GM18508 (cell line): ENCODE data around the gene WDR36.

Source experiments
- ATAC-seq: cut with Tn5 transposase; IDR thresholded peaks from one replicate; pipeline ENCODE4 v1.9.1; 2021; ENCODE audit warnings: moderate number of reproducible peaks; ENCODE audit not compliant: insufficient read depth, unreplicated experiment

The WDR36 gene

DNA sequence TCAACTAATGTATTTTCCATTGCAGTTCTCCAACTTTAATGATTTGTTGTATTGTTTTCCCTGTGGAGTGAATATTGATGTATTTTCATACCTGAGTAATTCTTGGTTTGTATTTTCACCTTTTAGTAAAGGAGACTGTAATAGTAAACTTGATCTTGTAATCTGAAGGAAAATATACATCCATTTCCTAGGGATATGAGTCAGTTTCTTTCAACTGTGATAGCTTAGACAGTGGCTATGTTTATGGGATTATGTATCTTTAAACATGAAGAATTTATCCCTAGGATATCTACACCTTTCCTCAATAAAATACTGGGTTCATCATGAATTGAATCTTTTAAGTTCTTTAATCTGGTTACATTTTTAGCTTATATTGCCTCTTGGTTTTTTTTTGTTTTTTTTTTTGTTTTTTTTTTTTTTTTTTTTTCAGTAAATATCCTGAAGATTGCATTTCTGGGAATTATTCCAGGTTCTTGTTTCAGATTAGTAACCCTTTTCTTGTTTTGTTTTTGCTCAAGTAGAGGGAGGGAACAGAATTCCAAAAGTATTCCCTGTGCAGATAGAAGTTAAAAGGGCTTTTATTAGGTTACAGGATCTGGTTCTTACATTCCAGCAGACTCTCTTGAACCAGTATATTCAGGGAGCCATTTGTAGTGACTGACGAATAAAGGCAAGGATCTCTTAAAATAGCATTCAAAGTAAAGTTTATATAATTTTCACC lies 7.1 kb downstream of the WDR36 start:
- ATAC-seq = no peak

DNA sequence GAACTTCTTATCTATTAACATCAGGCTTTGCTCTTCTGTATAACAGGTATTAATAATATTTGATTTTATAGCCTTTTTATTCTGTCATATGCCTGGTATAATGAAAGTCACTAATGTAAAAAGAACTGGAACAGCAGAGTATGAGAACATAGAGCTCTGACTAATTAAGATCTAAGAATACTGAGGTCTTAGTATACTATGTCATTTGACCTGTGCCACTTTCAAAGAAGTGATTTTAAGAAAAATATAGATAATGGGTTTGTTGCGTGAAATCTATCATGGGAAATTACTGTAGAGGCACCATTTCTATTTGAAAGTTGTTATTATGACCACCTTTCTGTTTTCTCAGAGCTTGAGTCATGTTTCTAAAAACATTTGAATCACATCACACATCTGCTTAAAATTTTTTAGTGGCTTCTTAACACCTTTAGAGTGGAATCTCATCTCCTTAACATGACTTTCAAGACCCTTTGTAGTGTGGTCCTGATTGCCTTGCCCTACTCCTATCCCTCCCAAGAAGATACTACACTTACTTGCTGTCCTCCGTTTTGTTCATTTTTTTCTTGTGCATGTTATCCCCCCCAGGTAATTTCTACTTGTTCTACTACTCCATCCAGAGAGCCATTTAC lies 14.3 kb downstream of the WDR36 start:
- ATAC-seq = no peak

DNA sequence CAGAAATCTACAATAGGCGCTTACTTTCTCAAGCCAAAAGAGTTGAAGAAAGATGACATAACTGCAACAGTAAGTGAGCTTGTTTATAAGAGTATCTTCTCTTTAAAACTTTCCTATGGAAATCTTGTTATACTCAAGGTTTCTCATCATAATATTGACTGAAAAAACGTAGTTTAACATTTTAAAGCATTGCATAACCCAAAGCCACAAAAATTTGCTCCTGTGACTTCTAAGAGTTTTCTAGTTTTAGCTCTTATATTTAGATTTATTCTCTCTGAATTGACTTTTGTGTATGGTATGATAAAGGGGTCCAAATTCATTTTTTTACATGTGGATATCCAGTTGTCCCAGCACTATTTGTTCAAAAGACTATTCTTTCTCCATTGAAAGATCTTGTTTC lies 15.2 kb downstream of the WDR36 start:
- no peak for ATAC-seq

DNA sequence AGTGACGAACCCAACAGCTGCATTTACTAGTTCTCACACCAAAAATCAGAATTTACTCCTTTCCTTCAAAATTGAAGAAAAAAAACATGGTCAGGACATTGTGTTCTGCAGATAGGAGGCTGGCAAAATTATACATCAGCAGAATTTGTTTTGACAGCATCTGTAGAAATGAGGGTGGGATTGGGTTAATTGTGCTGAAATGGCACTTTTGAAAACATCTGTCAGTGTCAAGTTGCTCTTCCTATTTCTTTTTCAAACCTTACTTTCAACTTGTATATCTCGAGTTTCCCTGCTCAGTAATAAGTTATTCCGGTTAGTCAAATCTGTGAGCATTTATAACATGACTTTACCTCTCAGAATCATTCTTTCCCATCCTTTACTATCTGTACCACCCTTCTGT lies 19.8 kb downstream of the WDR36 start:
- no peak for ATAC-seq

DNA sequence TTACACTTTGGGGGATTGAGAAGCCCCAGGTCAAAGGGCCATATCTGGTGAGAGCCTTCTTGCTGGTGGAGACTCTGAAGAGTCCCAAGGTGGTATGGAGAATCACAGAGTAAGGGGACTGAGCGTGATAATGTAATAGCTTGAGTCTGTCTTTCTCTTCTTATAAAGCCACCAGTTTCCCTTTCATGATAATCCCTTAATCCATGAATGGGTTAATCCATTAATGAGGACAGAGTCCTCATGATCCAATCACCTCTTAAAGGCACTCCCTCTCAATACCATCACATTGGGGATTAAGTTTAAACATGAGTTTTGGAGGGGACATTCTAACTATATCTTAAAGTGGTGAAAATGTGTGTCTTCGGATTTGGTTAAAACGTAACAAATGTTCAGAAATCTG lies 21.5 kb downstream of the WDR36 start:
- ATAC-seq = no peak

DNA sequence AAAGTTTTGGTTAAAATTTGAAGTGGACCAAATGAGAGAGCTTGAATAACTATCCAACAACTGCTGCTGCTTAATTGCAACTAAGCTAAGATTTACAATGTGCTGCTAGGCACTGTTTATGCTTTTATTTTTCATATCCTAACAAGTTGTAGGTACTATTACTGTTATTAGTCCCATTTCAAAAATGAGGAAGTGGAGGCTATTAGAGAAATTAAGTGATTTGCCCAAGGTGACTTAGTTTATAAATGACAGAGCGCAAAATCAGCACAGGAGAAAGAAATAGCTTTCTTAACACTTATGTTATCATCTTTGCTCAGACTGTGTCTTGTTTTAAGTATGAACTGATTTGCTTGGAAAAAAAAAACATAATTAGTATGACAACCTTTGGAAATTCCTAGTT lies 23.1 kb downstream of the WDR36 start:
- no peak for ATAC-seq

DNA sequence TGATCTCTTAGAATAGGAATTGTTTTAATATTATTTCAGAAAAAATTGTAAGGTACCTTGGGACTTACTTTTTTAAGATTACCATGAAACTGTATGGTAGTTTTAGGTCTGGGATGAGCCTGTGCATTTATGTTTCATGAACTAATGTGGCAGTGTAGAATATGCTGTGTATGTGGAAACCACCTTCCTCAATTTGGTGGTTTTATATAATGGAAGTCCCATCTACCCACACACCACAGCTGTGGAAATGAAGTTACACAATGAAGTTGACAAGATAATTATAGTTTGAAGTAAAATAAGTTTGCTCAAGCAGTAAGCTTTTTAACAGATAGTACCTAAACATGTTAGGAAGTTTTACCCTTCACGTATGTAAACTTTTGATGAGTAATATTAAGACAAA lies 24.4 kb downstream of the WDR36 start:
- ATAC-seq = no peak

DNA sequence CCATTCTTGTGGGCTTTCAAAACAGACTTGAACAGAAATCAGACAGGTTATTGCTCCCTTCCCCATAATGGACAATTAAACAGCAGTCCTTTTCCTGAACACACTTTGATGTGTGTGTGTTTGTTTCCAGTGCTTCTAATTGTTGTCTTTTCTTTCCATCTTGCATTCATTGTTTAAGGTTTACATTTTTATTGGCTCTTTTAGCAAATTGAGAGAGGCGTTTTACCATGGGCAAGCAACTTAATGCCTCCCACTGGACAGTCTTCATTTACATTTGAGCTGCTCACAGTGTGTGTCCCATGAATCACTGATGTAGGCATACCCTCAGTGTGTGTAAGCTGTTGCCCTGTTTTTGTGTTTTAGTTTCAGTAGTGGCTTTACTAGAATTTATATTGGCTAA lies 25.0 kb downstream of the WDR36 start:
- no peak for ATAC-seq

DNA sequence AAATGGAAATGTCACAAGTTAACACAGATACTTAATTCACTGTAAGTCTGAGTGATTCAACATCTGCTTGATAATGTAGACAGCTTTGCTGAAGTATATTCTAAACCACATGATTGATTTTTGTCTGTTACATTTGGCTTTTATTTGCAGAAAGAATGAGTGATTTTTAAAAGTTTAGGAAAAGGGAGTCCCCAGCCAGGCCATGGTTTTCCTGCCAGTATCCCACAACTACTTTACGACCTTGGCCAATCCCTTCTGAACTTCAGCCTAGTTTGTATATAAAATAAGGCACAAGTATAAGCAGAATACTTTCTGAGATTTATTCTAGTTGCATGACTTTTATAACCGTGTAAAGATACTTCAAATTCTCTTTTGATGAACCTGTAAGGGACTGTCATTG lies 27.1 kb downstream of the WDR36 start:
- ATAC-seq = no peak

DNA sequence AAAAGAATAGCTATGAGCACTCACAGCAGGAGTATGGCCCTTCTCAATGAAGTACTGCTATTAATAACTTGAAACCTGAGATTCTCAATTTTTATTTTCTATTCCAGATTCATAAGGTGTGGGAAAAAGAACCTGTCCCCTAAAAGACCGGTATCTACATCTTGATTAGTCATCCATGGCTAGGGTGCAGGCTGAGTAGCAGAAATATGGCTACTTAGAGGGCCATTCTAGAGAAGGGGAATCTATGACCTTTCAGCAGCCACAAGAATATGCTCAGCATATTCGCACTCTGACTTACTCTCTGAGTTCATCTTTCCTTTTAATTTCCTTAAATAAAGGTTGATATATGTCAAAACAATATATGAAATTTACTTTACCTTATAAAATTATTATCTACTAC lies 27.7 kb downstream of the WDR36 start:
- ATAC-seq = no peak

DNA sequence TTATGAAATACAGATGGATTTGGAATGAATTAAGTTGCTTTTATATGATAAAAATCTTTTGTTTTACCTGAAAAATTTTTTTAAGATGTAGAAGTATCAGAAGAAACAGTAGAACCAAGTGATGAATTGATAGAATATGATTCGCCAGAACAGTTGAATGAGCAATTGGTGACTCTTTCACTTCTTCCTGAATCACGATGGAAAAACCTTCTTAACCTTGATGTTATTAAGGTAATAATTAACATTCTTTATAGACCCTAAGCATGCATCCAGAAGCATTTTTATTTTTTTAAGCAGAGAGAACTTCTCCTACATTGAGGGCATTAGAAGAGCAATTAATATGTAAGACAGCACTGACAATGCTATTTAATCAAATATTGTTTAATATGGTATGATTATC lies 28.8 kb downstream of the WDR36 start:
- ATAC-seq = no peak

DNA sequence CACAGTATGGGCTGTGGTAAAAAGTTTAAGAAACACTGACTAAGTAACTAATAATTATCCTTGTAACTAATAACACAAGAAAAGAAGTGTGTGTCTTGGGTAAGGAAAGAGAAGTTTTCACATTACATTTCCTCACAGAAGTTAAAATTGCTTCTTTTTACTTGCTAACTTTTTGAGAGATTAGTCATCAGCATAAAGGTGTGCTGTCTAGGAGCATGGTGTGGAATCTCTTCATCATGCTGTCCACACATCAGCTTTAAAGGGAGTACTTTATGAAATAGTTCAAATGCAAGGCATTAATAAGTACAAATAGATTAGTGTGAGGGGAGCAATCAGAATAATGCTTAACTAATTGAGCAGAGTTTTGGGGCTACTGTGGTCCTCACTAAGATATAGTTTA lies 29.8 kb downstream of the WDR36 start:
- ATAC-seq = no peak

DNA sequence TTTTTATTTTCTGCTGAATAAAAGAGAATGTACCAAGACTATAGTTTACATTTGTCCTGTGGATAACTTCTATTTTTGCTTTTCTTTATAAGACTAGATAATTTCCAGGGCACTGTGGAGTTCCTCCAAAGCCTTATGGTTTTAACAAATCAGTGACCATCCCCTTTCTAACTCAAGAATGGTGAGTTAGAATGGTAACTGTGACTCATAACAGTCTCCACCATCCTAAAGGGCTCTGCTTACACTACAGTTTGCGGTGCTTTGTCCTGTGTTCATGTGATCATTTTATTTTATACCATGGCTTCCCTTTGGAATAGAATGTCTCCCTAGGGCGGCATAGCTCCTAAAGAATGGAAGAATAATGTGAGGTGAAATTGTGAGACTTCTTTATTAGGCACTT lies 30.2 kb downstream of the WDR36 start:
- no peak for ATAC-seq

DNA sequence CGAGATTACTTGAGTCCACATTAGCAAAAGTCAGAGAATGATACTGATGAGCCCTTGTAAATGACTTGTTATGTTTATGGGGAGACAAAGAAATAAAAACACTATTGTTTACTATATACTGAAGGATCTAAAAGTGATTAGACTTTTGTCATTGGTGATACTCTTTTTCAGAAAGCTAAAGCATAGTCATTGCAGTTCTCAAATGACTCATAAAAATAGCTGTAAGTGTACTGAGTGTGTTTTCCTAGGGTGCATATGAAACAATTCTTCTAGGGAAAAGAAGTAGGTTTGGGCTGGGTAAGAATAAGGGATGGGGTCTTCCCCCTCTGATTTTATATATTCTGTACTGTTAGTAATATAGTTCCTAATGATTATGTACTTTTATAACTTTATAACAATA lies 32.6 kb downstream of the WDR36 start:
- no peak for ATAC-seq

DNA sequence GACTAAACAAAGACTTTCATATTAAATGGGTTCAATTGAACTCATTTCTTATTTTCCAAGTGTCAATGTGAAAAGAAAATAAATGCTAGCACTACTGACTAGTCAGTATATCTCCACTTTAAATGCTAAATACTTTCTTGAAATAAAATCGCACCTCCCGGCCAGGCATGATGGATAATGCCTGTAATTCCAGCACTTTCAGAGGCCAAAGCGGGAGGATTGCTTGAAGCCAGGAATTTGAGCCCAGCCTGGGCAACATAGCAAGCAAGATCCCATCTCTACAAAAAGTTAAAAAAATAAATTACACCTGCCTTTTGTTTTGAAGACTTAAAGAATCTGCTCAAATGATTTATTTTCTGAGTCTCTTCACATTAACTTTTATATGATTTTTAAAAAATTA lies 34.7 kb downstream of the WDR36 start:
- no peak for ATAC-seq

DNA sequence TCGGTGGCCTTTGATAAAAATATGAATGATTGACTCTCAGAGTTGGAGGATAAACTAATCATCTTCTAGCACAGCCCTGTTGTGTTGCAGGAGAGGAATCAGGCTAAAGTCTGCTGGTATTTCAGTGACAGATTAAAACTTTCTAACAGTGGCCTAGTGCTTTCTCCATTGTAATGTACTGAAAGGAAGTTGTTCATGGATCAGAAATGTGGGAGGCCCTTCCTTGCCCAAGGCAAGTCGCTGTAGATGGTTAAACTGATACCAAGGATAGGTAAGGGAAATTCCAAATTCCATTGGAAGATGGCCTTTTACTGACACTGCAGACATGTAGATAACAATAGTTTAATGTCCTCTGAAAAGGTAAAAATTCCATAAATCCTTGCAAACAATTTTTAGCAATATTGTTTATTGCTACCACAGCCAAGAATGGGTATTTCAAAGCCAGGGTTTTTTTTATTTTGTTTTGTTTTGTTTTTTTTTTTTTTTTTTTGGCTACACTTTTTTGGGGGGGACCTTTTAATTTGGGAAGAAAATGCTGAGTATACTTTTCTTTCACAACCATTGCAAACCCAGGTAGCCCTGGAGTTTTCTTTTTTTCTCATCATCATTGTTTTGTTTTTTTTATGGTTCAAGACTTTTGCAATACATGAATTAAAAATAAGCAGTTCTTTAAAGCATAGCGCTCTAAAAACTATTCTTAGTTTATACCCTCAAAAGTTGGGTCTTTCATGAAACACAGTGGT lies 35.5 kb downstream of the WDR36 start:
- no peak for ATAC-seq

DNA sequence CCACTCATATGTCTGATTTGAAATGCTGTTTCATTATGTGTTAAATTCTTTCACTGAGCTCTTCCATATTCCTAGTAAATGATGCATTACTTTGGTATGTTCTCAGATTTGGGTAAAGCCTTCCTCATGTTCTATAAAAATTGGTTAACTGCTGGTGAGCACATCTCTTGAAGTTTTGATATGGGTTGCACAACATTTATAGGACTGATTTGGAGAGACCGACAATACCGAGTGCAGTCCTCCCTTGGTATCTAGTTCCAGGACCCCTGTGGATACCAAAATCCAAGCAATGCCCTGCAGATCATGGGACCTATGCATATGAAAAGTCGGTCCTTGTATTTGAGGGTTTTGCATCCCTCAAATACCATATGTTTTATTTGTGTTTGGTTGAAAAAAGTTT lies 37.8 kb downstream of the WDR36 start:
- ATAC-seq = no peak

DNA sequence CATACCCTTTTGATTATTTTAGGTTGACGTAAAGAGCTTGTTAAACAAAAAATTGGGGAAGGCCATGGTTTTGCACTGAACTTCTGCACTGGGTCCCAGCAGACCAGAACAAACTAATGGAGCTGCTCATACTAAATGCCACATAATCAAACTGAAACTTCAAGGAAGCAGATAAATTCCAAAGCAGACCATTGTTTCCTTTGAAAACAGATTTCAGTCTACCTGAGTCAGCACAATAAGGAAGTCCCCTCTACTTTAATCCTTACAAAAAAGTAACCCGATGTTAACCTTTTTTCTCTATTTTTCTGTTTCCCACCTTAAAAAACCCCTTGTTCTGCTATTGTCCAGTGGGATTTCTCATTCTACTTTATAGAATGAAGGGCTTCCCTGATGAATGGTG lies 39.2 kb downstream of the WDR36 start:
- no peak for ATAC-seq

DNA sequence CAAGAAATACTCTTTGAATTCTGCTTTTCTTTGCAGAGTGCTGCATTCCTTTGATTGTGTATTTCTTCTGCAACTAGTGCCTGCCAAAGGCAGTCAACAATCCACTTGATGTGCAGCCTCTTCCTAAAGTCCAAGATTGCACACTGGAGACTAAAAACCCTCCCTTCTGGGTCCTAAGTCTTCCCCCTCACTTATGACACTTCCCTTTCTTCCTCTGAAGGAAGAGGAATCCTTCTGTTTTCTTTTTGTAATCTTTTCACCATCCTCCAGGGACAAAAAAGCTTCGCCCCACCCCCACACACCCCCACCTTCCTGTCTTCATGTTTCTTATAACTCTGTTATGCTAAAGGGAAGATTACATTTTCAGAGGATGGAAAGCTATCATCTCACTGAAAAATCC lies 39.9 kb downstream of the WDR36 start:
- ATAC-seq = no peak

DNA sequence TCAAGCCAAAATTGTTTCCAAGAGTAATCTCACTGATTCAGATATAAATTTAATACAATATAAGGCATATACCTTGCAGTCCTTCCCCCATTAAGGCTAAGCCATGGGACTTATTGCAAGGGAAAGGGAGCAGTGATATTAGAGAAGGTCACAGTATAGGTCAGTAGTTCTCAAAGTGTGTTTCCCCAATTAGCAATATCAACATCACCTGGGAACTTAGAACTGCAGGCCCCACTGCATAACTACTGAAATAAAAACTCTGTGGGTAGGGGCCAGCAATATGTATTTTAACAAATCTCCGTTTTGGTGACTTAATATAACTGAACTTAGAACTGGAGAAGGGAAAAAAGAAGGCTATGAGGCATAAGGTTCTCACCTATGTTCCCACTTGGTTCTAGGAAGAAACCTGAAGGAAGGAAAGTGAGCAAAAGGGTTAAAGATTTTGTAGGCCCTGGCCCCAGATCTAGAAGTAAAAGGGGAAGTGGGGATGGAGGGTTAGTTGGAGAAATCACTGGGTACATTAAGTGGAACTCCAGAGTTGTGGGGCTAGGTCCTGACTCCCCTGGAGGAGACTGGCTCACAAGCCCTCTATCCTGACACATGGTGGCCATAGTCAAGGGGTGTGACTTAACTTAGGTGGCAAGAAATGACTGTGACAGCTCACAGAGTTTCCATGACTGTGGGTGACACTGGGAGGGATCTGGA lies 40.7 kb downstream of the WDR36 start:
- no peak for ATAC-seq

DNA sequence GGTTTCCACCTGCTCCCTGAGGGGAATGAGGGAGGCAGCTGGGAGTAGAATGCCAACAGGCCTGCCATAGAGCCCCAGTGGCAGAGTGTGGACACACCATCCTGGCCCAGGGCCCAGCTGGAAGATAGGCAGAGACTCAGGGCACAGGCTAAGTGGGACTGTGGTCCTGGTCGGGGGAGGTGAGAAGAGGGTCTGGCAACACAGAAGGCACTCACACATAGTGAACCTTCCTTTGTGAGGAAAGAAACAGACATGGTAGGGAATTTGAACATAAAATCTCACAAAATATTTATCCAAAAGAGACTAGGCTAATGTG lies 41.2 kb downstream of the WDR36 start:
- no peak for ATAC-seq
